ENCODE measurements around the gene IFNL4.

GRCh38 chr19:39297931-39298634 lies 49.4 kb upstream of the IFNL4 start:
- TF ChIP-seq, protein P1, sequence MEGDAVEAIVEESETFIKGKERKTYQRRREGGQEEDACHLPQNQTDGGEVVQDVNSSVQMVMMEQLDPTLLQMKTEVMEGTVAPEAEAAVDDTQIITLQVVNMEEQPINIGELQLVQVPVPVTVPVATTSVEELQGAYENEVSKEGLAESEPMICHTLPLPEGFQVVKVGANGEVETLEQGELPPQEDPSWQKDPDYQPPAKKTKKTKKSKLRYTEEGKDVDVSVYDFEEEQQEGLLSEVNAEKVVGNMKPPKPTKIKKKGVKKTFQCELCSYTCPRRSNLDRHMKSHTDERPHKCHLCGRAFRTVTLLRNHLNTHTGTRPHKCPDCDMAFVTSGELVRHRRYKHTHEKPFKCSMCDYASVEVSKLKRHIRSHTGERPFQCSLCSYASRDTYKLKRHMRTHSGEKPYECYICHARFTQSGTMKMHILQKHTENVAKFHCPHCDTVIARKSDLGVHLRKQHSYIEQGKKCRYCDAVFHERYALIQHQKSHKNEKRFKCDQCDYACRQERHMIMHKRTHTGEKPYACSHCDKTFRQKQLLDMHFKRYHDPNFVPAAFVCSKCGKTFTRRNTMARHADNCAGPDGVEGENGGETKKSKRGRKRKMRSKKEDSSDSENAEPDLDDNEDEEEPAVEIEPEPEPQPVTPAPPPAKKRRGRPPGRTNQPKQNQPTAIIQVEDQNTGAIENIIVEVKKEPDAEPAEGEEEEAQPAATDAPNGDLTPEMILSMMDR (conservative IDR thresholded peaks at IDR 0.05; ENCODE audit: low read depth in 2 of 2): no peak
- TF ChIP-seq, protein P2, sequence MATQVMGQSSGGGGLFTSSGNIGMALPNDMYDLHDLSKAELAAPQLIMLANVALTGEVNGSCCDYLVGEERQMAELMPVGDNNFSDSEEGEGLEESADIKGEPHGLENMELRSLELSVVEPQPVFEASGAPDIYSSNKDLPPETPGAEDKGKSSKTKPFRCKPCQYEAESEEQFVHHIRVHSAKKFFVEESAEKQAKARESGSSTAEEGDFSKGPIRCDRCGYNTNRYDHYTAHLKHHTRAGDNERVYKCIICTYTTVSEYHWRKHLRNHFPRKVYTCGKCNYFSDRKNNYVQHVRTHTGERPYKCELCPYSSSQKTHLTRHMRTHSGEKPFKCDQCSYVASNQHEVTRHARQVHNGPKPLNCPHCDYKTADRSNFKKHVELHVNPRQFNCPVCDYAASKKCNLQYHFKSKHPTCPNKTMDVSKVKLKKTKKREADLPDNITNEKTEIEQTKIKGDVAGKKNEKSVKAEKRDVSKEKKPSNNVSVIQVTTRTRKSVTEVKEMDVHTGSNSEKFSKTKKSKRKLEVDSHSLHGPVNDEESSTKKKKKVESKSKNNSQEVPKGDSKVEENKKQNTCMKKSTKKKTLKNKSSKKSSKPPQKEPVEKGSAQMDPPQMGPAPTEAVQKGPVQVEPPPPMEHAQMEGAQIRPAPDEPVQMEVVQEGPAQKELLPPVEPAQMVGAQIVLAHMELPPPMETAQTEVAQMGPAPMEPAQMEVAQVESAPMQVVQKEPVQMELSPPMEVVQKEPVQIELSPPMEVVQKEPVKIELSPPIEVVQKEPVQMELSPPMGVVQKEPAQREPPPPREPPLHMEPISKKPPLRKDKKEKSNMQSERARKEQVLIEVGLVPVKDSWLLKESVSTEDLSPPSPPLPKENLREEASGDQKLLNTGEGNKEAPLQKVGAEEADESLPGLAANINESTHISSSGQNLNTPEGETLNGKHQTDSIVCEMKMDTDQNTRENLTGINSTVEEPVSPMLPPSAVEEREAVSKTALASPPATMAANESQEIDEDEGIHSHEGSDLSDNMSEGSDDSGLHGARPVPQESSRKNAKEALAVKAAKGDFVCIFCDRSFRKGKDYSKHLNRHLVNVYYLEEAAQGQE (IDR thresholded peaks at IDR 0.05; ENCODE audit: unreplicated experiment): no peak
- TF ChIP-seq, protein P3, sequence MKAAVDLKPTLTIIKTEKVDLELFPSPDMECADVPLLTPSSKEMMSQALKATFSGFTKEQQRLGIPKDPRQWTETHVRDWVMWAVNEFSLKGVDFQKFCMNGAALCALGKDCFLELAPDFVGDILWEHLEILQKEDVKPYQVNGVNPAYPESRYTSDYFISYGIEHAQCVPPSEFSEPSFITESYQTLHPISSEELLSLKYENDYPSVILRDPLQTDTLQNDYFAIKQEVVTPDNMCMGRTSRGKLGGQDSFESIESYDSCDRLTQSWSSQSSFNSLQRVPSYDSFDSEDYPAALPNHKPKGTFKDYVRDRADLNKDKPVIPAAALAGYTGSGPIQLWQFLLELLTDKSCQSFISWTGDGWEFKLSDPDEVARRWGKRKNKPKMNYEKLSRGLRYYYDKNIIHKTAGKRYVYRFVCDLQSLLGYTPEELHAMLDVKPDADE (IDR thresholded peaks at IDR 0.05): no peak
- TF ChIP-seq EZH2 (IDR thresholded peaks at IDR 0.05; ENCODE audit: low read depth, unreplicated experiment): no peak

Data from GM23338 (cell line).